Adrenal gland (tissue), 12 donors: ENCODE data around the gene RASGRP4. TPM values are rescaled to one million over a fixed set of nuclear protein-coding genes. Genes with fewer than 3 reads are reported as not detected.
"Not testable (repeated sequence)": the region's sequence is repeated elsewhere in the genome, so short reads cannot be mapped to it uniquely, and the experiment has no call there.

Experiments
- DNase-seq, 7 donors: peaks; one replicate each; pipeline ENCODE4 v3.0.0-alpha.2; 2019 to 2020
- H3K27ac ChIP-seq, 5 donors: fragments of 200-600 bp; sonication (generic) in 4 of 5; 1 replicate in 3 of 5; 2 replicates in 2 of 5; pipeline versions ENCODE4 v1.5.1 to v1.8.0; 2016 to 2020; ENCODE audit warnings: mild to moderate bottlenecking in 1 of 5
- H3K27me3 ChIP-seq: fragments of 200-600 bp; 2 replicates; pipeline ENCODE4 v1.8.0; 2021
- H3K36me3 ChIP-seq, 2 donors: fragments of 200-600 bp; replicated peaks in 1 of 2; 1 replicate in 1 of 2; 2 replicates in 1 of 2; pipeline versions ENCODE4 v1.5.1 to v1.8.0; 2018 to 2022
- H3K4me1 ChIP-seq, 2 donors: fragments of 200-600 bp; replicated peaks in 1 of 2; 1 replicate in 1 of 2; 2 replicates in 1 of 2; pipeline versions ENCODE4 v1.5.1 to v1.8.0; 2018 to 2021
- H3K4me3 ChIP-seq, 4 donors: fragments of 200-600 bp; sonication (generic) in 3 of 4; one replicate each; pipeline ENCODE4 v1.5.1; 2016 to 2018
- H3K9me3 ChIP-seq, 3 donors: fragments of 200-600 bp; sonication (generic) in 1 of 3; replicated peaks in 1 of 3; 1 replicate in 2 of 3; 2 replicates in 1 of 3; pipeline versions ENCODE4 v1.5.1 to v1.8.0; 2016 to 2021
- POLR2A ChIP-seq, 2 donors: fragments of 450-650 bp; IDR thresholded peaks; one replicate each; pipeline ENCODE4 v1.6.1; 2017; ENCODE audit warnings: antibody characterized with exemption in 2 of 2, mild to moderate bottlenecking in 2 of 2, moderate library complexity in 1 of 2
- WGBS, 4 donors: extraction: QIAGEN DNeasy Blood & Tissue Kit in 2 of 4; methylation state at CpG; one replicate each; pipeline versions ENCODE4 v1.1.5 to v1.1.7; 2013 to 2017; 5-methylcytosine and 5-hydroxymethylcytosine counted together
- intact Hi-C, 2 donors: fragments of 100-400 bp; cut with DNase I; formaldehyde crosslinking; loops; one replicate each; pipeline versions ENCODE4 v1.14.1 to v1.15.0; 2022 to 2023
- polyA plus RNA-seq, 3 donors: library from polyadenylated mRNA; stranded (reverse); fragments of 200-250 nt in 2 of 3; fragments of 350-450 nt in 1 of 3; fragmentation: Illumina TruSeq in 1 of 3; extraction: RNeasy Lipid Tissue Mini Kit (QIAGEN cat#74804) in 1 of 3; gene quantifications; one replicate each; pipeline ENCODE4 v1.2.3, GENCODE V29; 2013 to 2014
- total RNA-seq, 9 donors: library from RNA; depleted of rRNA in 4 of 9; stranded (reverse); fragments of >200 nt in 4 of 9; fragments of 120-200 nt in 1 of 9; fragmentation: NEBNext Ultra II Directional in 1 of 9; extraction: Animal tissue kit (Norgen Biotek cat#: 25700) in 1 of 9; gene quantifications; one replicate each; pipeline versions ENCODE4 v1.1.0 to v1.2.4, GENCODE V29; 2013 to 2023
- TF ChIP-seq, protein P1 (sequence below), 6 experiments: fragments of 450-650 bp in 4 of 6; fragments of 200-600 bp in 2 of 6; sonication (generic) in 1 of 6; IDR thresholded peaks; 1 replicate in 5 of 6; 2 replicates in 1 of 6; pipeline versions ENCODE4 v1.5.1 to v1.8.0; 2016 to 2021; ENCODE audit warnings: antibody characterized with exemption in 6 of 6, mild to moderate bottlenecking in 2 of 6, moderate library complexity in 1 of 6
- donor health status: healthy with polysubstance abuse.
- donor health status: Bipolar disorder and iron deficiency.
- donor health status: DM: yes; HTN: yes; CAD: no.
- donor health status: DM: no; HTN: no; CAD: no.
- donor health status: DM: no; HTN: no; CAD: no.
- donor health status: DM: yes; HTN: yes; CAD: no.

RASGRP4 gene
- total and polyA plus RNA-seq, 12 donors = 0.22 to 10.0 (median 4.2) TPM

DNA sequence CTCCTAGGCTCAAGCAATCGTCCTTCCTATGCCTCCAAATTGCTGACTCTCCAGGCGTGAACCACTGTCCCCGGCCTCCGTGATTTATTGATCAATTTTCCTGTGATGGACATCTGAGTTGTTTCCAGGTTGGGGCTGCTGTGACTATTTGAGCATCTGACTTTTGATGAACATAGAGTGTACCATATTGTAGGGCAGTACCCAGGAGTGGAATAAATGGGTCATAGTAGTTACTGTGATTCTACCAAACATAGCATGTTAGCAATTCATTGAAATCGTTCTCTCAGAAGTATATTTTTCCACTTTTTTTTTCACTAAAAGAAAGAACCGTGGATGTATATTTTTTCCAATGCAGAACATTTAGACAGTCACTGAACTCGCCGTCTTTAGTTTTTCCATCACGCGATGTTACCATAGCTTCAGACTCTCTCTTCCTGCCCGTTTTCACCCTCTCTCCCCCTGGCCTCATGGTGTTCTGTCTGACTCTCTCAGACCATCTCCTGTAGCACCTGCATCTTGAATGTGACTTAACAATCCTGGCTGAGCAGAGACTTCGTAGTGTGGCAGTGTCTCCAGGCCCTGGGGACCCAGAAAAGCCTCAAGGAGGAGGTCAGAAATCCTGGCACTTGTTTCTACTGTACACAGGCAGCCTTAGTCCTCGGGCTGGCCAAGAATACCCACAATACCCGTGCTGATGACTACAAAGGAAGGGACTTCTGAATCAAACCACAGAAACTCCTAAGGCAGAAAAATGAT, 3.2 kb upstream of the RASGRP4 start:
- Histone ChIP-seq H3K27me3 (peaks cover 1% of the 10 kb centered on the region), H3K9me3 (no peaks in the 10 kb centered on the region), H3K4me3 (no peak overlapping the region), H3K4me1 (no peaks in the 10 kb centered on the region), H3K36me3 (no peaks in the 10 kb centered on the region), H3K27ac (no peak overlapping the region)
- no peak for DNase-seq
- intact Hi-C loops = no loop called here
- TF ChIP-seq, protein P1, sequence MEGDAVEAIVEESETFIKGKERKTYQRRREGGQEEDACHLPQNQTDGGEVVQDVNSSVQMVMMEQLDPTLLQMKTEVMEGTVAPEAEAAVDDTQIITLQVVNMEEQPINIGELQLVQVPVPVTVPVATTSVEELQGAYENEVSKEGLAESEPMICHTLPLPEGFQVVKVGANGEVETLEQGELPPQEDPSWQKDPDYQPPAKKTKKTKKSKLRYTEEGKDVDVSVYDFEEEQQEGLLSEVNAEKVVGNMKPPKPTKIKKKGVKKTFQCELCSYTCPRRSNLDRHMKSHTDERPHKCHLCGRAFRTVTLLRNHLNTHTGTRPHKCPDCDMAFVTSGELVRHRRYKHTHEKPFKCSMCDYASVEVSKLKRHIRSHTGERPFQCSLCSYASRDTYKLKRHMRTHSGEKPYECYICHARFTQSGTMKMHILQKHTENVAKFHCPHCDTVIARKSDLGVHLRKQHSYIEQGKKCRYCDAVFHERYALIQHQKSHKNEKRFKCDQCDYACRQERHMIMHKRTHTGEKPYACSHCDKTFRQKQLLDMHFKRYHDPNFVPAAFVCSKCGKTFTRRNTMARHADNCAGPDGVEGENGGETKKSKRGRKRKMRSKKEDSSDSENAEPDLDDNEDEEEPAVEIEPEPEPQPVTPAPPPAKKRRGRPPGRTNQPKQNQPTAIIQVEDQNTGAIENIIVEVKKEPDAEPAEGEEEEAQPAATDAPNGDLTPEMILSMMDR (IDR thresholded peaks at IDR 0.05) = no peak
- no peak for TF ChIP-seq POLR2A (IDR thresholded peaks at IDR 0.05)
- 56 to 63% (median 60%) methylated on average over 13 to 14 of the region's 14 CpGs for WGBS, 4 donors

DNA sequence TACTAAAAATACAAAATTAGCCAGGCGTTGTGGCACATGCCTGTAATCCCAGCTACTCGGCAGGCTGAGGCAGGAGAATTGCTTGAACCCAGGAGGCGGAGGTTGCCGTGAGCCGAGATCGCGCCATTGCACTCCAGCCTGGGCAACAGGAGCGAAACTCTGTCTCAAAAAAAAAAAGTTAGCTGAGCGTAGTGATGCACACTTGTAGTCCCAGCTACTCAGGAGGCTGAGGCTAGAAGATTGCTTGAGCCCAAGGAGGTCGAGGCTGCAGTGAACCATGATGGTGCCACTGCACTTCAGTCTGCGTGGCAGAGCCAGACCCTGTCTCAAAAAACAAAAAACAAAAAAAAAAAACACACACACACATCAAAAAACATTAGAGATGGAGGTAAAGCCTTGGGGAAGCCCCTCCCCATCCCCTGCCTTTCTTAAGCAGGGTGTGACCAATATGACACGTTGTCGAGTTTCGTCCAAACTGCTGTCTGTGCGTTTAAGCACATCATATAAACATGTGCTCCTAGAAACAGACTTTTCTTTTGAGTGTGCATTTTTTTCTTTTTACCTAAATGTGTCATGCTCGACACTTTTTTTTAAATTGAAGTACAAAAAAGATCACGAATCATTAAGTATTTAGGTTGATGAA, 1.1 kb upstream of the RASGRP4 start:
- WGBS, 4 donors = 74 to 76% (median 75%) methylated on average over 15 to 17 of the region's 17 CpGs
- H3K4me1 ChIP-seq, H3K27ac ChIP-seq, intact Hi-C loops, H3K4me3 ChIP-seq, H3K9me3 ChIP-seq, DNase-seq, H3K27me3 ChIP-seq, H3K36me3 ChIP-seq: not testable (repeated sequence)

DNA sequence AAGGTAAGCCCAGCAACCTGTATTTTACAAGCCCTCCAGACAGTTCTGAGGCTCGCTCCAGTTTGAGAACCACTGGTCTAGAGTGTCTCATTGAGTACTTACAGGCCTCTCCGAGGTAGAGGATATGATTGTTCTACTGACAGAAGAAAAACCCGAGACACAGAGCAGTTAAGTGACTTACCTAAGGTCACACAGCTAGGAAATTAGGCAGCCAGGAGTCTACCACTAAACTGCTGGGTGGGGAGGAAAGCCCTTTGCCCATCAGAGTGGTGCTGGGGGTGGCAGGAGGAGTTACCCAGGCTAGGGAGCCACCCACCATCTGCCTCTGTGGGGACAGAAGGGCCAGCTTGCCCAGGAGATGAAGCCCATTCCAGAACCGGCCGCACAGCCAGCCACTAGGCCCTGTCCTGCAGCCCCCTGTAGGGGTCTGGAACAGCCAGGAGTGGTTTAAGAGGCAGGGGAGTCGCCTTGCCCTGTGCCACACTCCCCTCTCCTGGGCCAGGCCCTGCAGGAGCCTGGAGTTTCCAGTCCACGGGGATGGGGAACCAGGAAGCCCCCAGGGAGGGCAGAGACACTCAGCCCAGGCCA, 703 bp downstream of the RASGRP4 start:
- H3K27me3 ChIP-seq = no peaks in the 10 kb centered on the region
- peak overlapping the region in 1 of 4 donors; percentile 32 for H3K4me3 ChIP-seq
- H3K9me3 ChIP-seq = no peaks in the 10 kb centered on the region
- no peak for DNase-seq
- WGBS, 4 donors = 69 to 80% (median 74%) methylated on average over 3 to 7 of the region's 7 CpGs
- TF ChIP-seq, protein P1 (IDR thresholded peaks at IDR 0.05) = no peak
- TF ChIP-seq POLR2A (IDR thresholded peaks at IDR 0.05) = no peak
- intact Hi-C loops = no loop called here
- H3K36me3 ChIP-seq = no peaks in the 10 kb centered on the region
- H3K27ac ChIP-seq = no peak overlapping the region
- H3K4me1 ChIP-seq = no peaks in the 10 kb centered on the region

DNA sequence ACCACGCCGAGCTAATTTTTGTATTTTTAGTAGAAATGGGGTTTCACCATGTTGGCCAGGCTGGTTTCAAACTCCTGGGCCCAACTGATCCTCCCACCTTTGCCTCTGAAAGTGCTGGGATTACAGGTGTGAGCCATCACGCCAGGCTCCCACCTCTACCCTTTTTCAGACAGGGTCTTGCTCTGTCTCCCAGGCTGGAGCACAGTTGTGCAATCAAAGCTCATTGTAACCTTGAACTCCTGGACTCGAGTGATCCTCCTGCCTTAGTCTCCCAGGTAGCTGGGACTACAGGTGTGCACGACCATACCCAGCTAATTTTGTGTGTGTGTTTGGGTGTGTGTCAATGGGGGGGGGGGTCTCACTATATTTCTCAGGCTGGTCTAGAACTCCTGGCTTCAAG, 1.7 kb downstream of the RASGRP4 start:
- no peaks in the 10 kb centered on the region for H3K36me3 ChIP-seq
- intact Hi-C loops = no loop called here
- H3K9me3 ChIP-seq = no peaks in the 10 kb centered on the region
- DNase-seq = no peak
- no peak overlapping the region for H3K4me3 ChIP-seq
- TF ChIP-seq POLR2A (IDR thresholded peaks at IDR 0.05) = no peak
- TF ChIP-seq, protein P1 (IDR thresholded peaks at IDR 0.05) = no peak
- peaks cover 4% of the 10 kb centered on the region for H3K27me3 ChIP-seq
- no peaks in the 10 kb centered on the region for H3K4me1 ChIP-seq
- H3K27ac ChIP-seq = no peak overlapping the region
- WGBS, 4 donors = 71 to 88% (median 78%) methylated on average over 3 to 5 of the region's 5 CpGs
